Tibial nerve (tissue), 4 donors: ENCODE data around the gene DHX15. TPM values are rescaled to one million over a fixed set of nuclear protein-coding genes. Genes with fewer than 3 reads are reported as not detected.

ENCODE experiments used
- DNase-seq, 2 donors: peaks; one replicate each; pipeline ENCODE4 v3.0.0-alpha.2; 2019; ENCODE audit warnings: low spot score in 2 of 2
- H3K27ac ChIP-seq, 4 donors: fragments of 200-600 bp; sonication (generic) in 3 of 4; one replicate each; pipeline ENCODE4 v1.5.1; 2017 to 2019; ENCODE audit warnings: mild to moderate bottlenecking in 1 of 4
- H3K27me3 ChIP-seq, 2 donors: fragments of 200-600 bp; sonication (generic) in 1 of 2; one replicate each; pipeline versions ENCODE4 v1.5.1 to v1.6.0; 2017 to 2019
- H3K36me3 ChIP-seq, 3 donors: fragments of 200-600 bp; sonication (generic); one replicate each; pipeline ENCODE4 v1.5.1; 2018 to 2019
- H3K4me1 ChIP-seq, 4 donors: fragments of 200-600 bp; sonication (generic) in 3 of 4; one replicate each; pipeline ENCODE4 v1.5.1; 2017 to 2019
- H3K4me3 ChIP-seq, 4 donors: fragments of 200-600 bp; sonication (generic) in 3 of 4; one replicate each; pipeline ENCODE4 v1.5.1; 2017 to 2019; ENCODE audit warnings: mild to moderate bottlenecking in 1 of 4, moderate library complexity in 1 of 4
- H3K9me3 ChIP-seq, 4 donors: fragments of 200-600 bp; sonication (generic) in 3 of 4; one replicate each; pipeline ENCODE4 v1.5.1; 2017 to 2019
- CTCF ChIP-seq, 5 experiments: fragments of 200-600 bp in 3 of 5; fragments of 450-650 bp in 2 of 5; sonication (generic) in 3 of 5; IDR thresholded peaks; one replicate each; pipeline ENCODE4 v1.5.1; 2016 to 2019; ENCODE audit warnings: antibody characterized with exemption in 5 of 5, mild to moderate bottlenecking in 3 of 5, moderate library complexity in 2 of 5
- EP300 ChIP-seq, 2 donors: sonication (generic); formaldehyde crosslinking; IDR thresholded peaks; one replicate each; pipeline ENCODE4 v1.6.1; 2017; ENCODE audit warnings: antibody characterized with exemption in 2 of 2, mild to moderate bottlenecking in 1 of 2
- POLR2A ChIP-seq, 2 donors: fragments of 450-650 bp; IDR thresholded peaks; one replicate each; pipeline ENCODE4 v1.6.1; 2017; ENCODE audit warnings: antibody characterized with exemption in 2 of 2, mild to moderate bottlenecking in 2 of 2, moderate library complexity in 2 of 2
- WGBS, 2 donors: methylation state at CpG; one replicate each; pipeline ENCODE4 v1.1.5; 2018; 5-methylcytosine and 5-hydroxymethylcytosine counted together
- total RNA-seq, 4 donors: library from RNA; depleted of rRNA; stranded (reverse); fragments of >200 nt; gene quantifications; one replicate each; pipeline ENCODE4 v1.1.0, GENCODE V29; 2016

The DHX15 gene
- total RNA-seq, 4 donors from 2014 or later = 127 to 167 (median 134) TPM

- H3K36me3 ChIP-seq = peaks cover 0 to 12% (median 0%) of the 10 kb centered on the region in 3 donors
- H3K4me3 ChIP-seq = no peak overlapping the region
- H3K27me3 ChIP-seq = no peaks in the 10 kb centered on the region
- 67 to 82% methylated on average over 1 of the region's 1 CpG for WGBS, 2 donors
- no peak overlapping the region for H3K27ac ChIP-seq
- DNase-seq = no peak
- TF ChIP-seq POLR2A (IDR thresholded peaks at IDR 0.05) (no peak), EP300 (IDR thresholded peaks at IDR 0.05) (no peak), CTCF (IDR thresholded peaks at IDR 0.05) (no peak)
- peaks cover 0 to 14% (median 6%) of the 10 kb centered on the region in 4 donors for H3K4me1 ChIP-seq
- no peaks in the 10 kb centered on the region for H3K9me3 ChIP-seq
Measured at GRCh38 chr4:24514808-24515207, 69.5 kb downstream of the DHX15 start.

GRCh38 chr4:24513718-24514117 lies 70.6 kb downstream of the DHX15 start:
- no peaks in the 10 kb centered on the region for H3K9me3 ChIP-seq
- TF ChIP-seq CTCF (IDR thresholded peaks at IDR 0.05) (no peak), EP300 (IDR thresholded peaks at IDR 0.05) (no peak), POLR2A (IDR thresholded peaks at IDR 0.05) (no peak)

GRCh38 chr4:24511371-24512063 lies 72.8 kb downstream of the DHX15 start:
- H3K27me3 ChIP-seq = no peaks in the 10 kb centered on the region
- TF ChIP-seq POLR2A (IDR thresholded peaks at IDR 0.05) = no peak
- no peak for TF ChIP-seq CTCF (IDR thresholded peaks at IDR 0.05)
- TF ChIP-seq EP300 (IDR thresholded peaks at IDR 0.05) = no peak
- H3K4me3 ChIP-seq = no peak overlapping the region
- H3K36me3 ChIP-seq = peaks cover 0 to 12% (median 0%) of the 10 kb centered on the region in 3 donors
- 77 to 81% methylated on average over 5 of the region's 5 CpGs for WGBS, 2 donors
- H3K27ac ChIP-seq = no peak overlapping the region
- no peak for DNase-seq
- H3K4me1 ChIP-seq = no peaks in the 10 kb centered on the region
- no peaks in the 10 kb centered on the region for H3K9me3 ChIP-seq

More at GRCh38 chr4:24513718-24514117, 70.6 kb downstream of the DHX15 start:
- DNase-seq = no peak
- 44 to 54% methylated on average over 2 of the region's 2 CpGs for WGBS, 2 donors
- Histone ChIP-seq H3K36me3 (peaks cover 0 to 12% (median 0%) of the 10 kb centered on the region in 3 donors), H3K4me3 (no peak overlapping the region), H3K27me3 (no peaks in the 10 kb centered on the region), H3K27ac (no peak overlapping the region), H3K4me1 (peaks cover 0 to 6% (median 5%) of the 10 kb centered on the region in 4 donors)

GRCh38 chr4:24510091-24510490 lies 74.3 kb downstream of the DHX15 start:
- 94% methylated on average over 5 of the region's 5 CpGs for WGBS, 2 donors
- no peak for TF ChIP-seq CTCF (IDR thresholded peaks at IDR 0.05)
- no peak for TF ChIP-seq POLR2A (IDR thresholded peaks at IDR 0.05)
- no peak for TF ChIP-seq EP300 (IDR thresholded peaks at IDR 0.05)
- Histone ChIP-seq H3K4me1 (no peaks in the 10 kb centered on the region), H3K27me3 (no peaks in the 10 kb centered on the region), H3K9me3 (no peaks in the 10 kb centered on the region), H3K36me3 (peaks cover 0 to 12% (median 0%) of the 10 kb centered on the region in 3 donors), H3K4me3 (no peak overlapping the region), H3K27ac (no peak overlapping the region)
- DNase-seq = no peak

GRCh38 chr4:24508541-24508940 lies 75.8 kb downstream of the DHX15 start:
- H3K4me1 ChIP-seq = no peaks in the 10 kb centered on the region
- H3K9me3 ChIP-seq = no peaks in the 10 kb centered on the region
- no peak overlapping the region for H3K4me3 ChIP-seq
- no peak for TF ChIP-seq EP300 (IDR thresholded peaks at IDR 0.05)
- no peak for TF ChIP-seq CTCF (IDR thresholded peaks at IDR 0.05)
- no peak for TF ChIP-seq POLR2A (IDR thresholded peaks at IDR 0.05)
- H3K27me3 ChIP-seq = no peaks in the 10 kb centered on the region
- H3K27ac ChIP-seq = no peak overlapping the region
- 98 to 100% methylated on average over 2 of the region's 2 CpGs for WGBS, 2 donors
- H3K36me3 ChIP-seq = peaks cover 0 to 1% (median 0%) of the 10 kb centered on the region in 3 donors
- DNase-seq = no peak
